ENCODE results near the gene RSAD1. TPM values are rescaled to one million over a fixed set of nuclear protein-coding genes. Genes with fewer than 3 reads are reported as not detected.

Gene RSAD1
- total RNA-seq, 1 donor from 2014 or later = 34.4 TPM

DNA sequence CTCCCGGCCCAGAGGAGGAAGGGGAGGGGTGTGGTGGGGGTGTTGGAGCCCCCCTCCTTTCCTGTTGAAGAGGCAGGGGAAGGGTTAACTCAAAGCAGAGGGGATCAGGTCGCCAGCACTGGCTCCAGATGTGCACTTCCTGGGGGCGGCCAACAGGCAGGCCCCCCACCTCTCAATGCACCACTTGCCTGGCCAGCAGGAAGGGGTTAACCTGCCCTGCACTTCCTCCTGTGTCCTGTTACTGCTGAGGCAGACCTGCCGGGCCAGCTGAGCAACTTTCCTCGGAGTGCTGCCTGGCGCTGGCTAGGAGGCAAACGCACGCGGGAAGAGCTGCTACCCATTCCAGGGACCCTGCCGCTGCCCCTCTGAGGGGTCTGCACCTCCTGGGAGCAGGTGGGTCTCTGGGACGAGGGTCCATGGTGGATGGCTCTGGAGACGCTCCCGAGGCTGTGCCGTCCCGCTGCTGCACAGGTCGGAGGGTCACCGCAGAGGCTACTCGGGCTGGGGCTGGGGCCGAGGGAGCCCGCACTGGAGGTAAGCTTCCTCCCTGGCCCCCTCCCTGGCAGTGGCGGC is 53.9 kb downstream of the RSAD1 start, which contains the start of gene EPN3:
TSS of gene EPN3 (plus strand) at position 284 of the 573 bp plus-strand sequence. CDS start 3,822 bp downstream, outside the sequence.
- Mint-ChIP-seq H3K4me1 (ENCODE audit: low read depth) (peaks cover 36% of the 10 kb centered on the region), H3K36me3 (ENCODE audit: insufficient read depth) (peaks cover 5% of the 10 kb centered on the region), H3K27ac (peak within 1 kb of the TSS; percentile 24), H3K4me3 (ENCODE audit: low read depth) (peak within 1 kb of the TSS; percentile 75), H3K9me3 (ENCODE audit: low read depth) (no peaks in the 10 kb centered on the region), H3K27me3 (peaks cover 24% of the 10 kb centered on the region)
- peak; percentile 59 for DNase-seq (ENCODE audit: low spot score, unreplicated experiment)
- TF ChIP-seq, protein P1, sequence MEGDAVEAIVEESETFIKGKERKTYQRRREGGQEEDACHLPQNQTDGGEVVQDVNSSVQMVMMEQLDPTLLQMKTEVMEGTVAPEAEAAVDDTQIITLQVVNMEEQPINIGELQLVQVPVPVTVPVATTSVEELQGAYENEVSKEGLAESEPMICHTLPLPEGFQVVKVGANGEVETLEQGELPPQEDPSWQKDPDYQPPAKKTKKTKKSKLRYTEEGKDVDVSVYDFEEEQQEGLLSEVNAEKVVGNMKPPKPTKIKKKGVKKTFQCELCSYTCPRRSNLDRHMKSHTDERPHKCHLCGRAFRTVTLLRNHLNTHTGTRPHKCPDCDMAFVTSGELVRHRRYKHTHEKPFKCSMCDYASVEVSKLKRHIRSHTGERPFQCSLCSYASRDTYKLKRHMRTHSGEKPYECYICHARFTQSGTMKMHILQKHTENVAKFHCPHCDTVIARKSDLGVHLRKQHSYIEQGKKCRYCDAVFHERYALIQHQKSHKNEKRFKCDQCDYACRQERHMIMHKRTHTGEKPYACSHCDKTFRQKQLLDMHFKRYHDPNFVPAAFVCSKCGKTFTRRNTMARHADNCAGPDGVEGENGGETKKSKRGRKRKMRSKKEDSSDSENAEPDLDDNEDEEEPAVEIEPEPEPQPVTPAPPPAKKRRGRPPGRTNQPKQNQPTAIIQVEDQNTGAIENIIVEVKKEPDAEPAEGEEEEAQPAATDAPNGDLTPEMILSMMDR (IDR thresholded peaks at IDR 0.05; ENCODE audit: unreplicated experiment) = no peak

DNA sequence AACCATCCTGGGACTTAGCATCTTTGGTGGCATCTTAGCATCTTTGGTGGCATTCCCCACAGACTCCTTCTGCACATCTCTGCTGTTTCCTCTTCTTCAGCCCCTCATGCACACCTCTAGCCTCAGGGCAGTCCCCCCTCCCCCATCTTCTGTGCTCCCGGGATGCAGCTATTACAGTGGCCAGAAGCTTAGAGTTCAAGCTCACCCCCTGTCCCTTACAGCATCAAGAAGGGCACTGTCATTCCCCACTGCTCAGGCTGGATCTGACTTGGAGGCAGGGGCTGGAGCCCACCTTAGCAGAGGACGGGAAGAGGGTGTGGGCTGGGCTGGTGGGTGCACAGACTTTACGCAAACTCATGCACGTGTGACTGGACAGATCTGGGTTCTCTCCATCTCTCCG is 54.5 kb downstream of the RSAD1 start:
- H3K9me3 Mint-ChIP-seq (ENCODE audit: low read depth) = no peaks in the 10 kb centered on the region
- peaks cover 22% of the 10 kb centered on the region for H3K27me3 Mint-ChIP-seq
- TF ChIP-seq, protein P1 (IDR thresholded peaks at IDR 0.05; ENCODE audit: unreplicated experiment) = no peak
- H3K36me3 Mint-ChIP-seq (ENCODE audit: insufficient read depth) = peaks cover 5% of the 10 kb centered on the region
- H3K4me1 Mint-ChIP-seq (ENCODE audit: low read depth) = peaks cover 36% of the 10 kb centered on the region
- no peak for DNase-seq (ENCODE audit: low spot score, unreplicated experiment)
- H3K4me3 Mint-ChIP-seq (ENCODE audit: low read depth) = peak overlapping the region; percentile 75
- H3K27ac Mint-ChIP-seq = peak overlapping the region; percentile 24

DNA sequence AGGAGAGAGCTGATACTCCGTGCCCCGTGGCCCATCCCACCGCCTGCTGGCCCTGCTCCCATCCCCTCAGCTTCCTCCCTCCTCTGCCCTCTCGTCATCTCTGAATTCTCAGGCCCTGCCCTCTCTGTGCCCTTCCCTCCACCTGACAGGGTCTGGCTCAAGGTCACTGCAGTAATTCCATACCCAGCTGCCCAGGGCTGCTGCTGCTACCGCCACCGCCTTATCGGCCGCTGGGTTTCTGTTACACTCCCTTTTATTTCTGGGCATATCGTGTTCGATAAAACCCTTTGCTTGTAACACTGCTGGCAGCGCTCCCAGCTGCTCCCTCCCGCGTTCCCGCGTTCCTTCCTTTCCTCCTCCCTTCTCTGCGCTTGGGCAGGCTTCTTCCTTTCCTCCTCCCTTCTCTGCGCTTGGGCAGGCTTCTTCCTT is 55.1 kb downstream of the RSAD1 start:
- peaks cover 37% of the 10 kb centered on the region for H3K4me1 Mint-ChIP-seq (ENCODE audit: low read depth)
- H3K27me3 Mint-ChIP-seq = peaks cover 18% of the 10 kb centered on the region
- no peaks in the 10 kb centered on the region for H3K9me3 Mint-ChIP-seq (ENCODE audit: low read depth)
- no peak for DNase-seq (ENCODE audit: low spot score, unreplicated experiment)
- peak overlapping the region; percentile 28 for H3K27ac Mint-ChIP-seq
- peak overlapping the region; percentile 75 for H3K4me3 Mint-ChIP-seq (ENCODE audit: low read depth)
- peaks cover 5% of the 10 kb centered on the region for H3K36me3 Mint-ChIP-seq (ENCODE audit: insufficient read depth)
- TF ChIP-seq, protein P1 (IDR thresholded peaks at IDR 0.05; ENCODE audit: unreplicated experiment) = no peak

DNA sequence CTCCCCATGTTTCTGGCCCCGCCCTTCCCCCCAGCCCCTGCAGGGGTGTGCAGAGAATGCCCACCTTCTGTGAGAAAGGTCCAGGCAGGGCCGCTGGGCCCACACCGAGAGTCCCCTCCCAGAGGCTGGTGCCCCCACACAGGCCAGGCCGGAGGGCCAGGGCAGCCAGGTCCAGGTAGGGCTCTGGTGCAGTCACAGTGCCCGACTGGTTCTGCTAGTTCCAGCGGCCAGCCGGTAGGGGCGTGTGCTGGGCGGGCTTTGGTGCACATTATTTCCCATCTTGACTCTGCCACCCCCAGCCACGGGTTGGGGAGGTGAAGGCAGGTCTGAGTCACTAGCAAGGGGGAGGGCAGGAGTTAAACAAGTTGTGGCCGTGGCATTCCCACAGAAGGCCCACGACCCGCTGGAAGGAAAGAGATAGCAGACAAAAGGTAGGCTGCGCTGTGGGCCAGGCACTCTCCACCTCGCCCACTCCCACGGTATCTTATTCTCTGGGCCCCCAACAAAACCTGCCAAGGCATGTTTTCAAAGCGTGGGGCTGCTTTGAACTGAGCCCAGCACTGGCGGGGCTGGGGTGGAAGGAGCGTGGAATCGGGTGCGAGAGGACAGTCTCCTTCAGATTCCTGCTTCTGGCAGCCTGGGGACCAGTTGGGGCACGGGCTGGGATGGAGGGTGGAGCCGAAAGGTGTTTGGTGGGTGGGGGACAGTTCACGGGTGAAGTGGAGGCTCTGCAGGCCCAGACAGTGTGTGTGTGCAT is 55.7 kb downstream of the RSAD1 start:
- Mint-ChIP-seq H3K4me1 (ENCODE audit: low read depth) (peaks cover 37% of the 10 kb centered on the region), H3K27me3 (peaks cover 15% of the 10 kb centered on the region), H3K27ac (peak overlapping the region; percentile 89), H3K4me3 (ENCODE audit: low read depth) (peak overlapping the region; percentile 75), H3K9me3 (ENCODE audit: low read depth) (no peaks in the 10 kb centered on the region), H3K36me3 (ENCODE audit: insufficient read depth) (peaks cover 5% of the 10 kb centered on the region)
- TF ChIP-seq, protein P1 (IDR thresholded peaks at IDR 0.05; ENCODE audit: unreplicated experiment) = peak; percentile 60
- no peak for DNase-seq (ENCODE audit: low spot score, unreplicated experiment)

DNA sequence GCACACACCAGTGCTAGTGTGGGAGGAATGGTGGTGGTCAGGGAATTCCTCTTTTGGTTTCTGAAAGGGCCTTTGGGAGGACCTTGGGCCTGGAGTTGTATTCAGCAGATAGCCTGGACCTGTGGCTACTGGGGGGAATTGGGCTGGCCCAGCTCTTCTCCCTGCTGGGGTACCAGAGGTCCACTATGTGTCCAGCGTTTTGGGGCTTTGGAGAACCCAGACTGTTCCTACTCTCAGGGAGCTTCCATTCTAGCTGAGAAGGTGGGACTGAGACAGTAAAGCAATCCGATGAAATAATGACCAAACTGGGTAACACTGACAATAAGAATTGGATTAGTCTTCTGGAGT is 56.3 kb downstream of the RSAD1 start:
- H3K4me3 Mint-ChIP-seq (ENCODE audit: low read depth) = peak overlapping the region; percentile 75
- H3K9me3 Mint-ChIP-seq (ENCODE audit: low read depth) = no peaks in the 10 kb centered on the region
- TF ChIP-seq, protein P1 (IDR thresholded peaks at IDR 0.05; ENCODE audit: unreplicated experiment) = no peak
- peaks cover 15% of the 10 kb centered on the region for H3K27me3 Mint-ChIP-seq
- H3K4me1 Mint-ChIP-seq (ENCODE audit: low read depth) = peaks cover 37% of the 10 kb centered on the region
- H3K36me3 Mint-ChIP-seq (ENCODE audit: insufficient read depth) = peaks cover 5% of the 10 kb centered on the region
- no peak overlapping the region for H3K27ac Mint-ChIP-seq
- no peak for DNase-seq (ENCODE audit: low spot score, unreplicated experiment)

Measured in progenitor cell of endocrine pancreas (in vitro differentiated cells).